HepG2 (cell line): Measurements from ENCODE around the gene HSD11B1L. TPM values are rescaled to one million over a fixed set of nuclear protein-coding genes. Genes with fewer than 3 reads are reported as not detected.
A peak's percentile ranks its signal among the peaks of the same experiment; 100 is the strongest.

Experiments
- FOXK2 ChIP-seq: fragments of 450-650 bp; IDR thresholded peaks from 2 replicates; pipeline ENCODE4 v1.6.1; 2016
- GMEB1 ChIP-seq: sonication (generic); formaldehyde crosslinking; IDR thresholded peaks from 2 replicates; pipeline ENCODE4 v1.5.1; 2020; ENCODE audit warnings: missing genetic modification reagents, mild to moderate bottlenecking, borderline replicate concordance
- MED13 ChIP-seq: sonication (generic); formaldehyde crosslinking; IDR thresholded peaks from 2 replicates; pipeline ENCODE4 v1.5.0; 2020; ENCODE audit warnings: missing genetic modification reagents
- MXD3 ChIP-seq: IDR thresholded peaks from 2 replicates; pipeline ENCODE4 v1.6.1; 2016; ENCODE audit warnings: mild to moderate bottlenecking, missing biosample characterization, missing genetic modification reagents
- MYPOP ChIP-seq: sonication (generic); formaldehyde crosslinking; IDR thresholded peaks from 2 replicates; pipeline ENCODE4 v1.8.1; 2023; ENCODE audit warnings: mild to moderate bottlenecking, moderate library complexity, missing genetic modification reagents
- PHB2 ChIP-seq: fragments of 450-650 bp; IDR thresholded peaks from 2 replicates; pipeline ENCODE4 v1.6.1; 2018; ENCODE audit not compliant: partially characterized antibody
- RXRB ChIP-seq: IDR thresholded peaks from 2 replicates; pipeline ENCODE4 v1.6.1; 2016; ENCODE audit warnings: borderline replicate concordance, missing genetic modification reagents, missing compliant biosample characterization
- SALL1 ChIP-seq: sonication (generic); formaldehyde crosslinking; IDR thresholded peaks from 2 replicates; pipeline ENCODE4 v1.8.0; 2022; ENCODE audit warnings: mild to moderate bottlenecking, missing genetic modification reagents
- SIN3A ChIP-seq: IDR thresholded peaks from 2 replicates; pipeline ENCODE4 v1.6.1; 2011; ENCODE audit warnings: low read depth, mild to moderate bottlenecking, control low read depth, low read length, borderline replicate concordance
- TAF15 ChIP-seq: fragments of 200-400 bp; formaldehyde crosslinking; IDR thresholded peaks from one replicate; pipeline ENCODE4 v1.6.1; 2018; ENCODE audit warnings: mild to moderate bottlenecking, low read depth, low read length; ENCODE audit not compliant: poor library complexity, severe bottlenecking
- THAP11 ChIP-seq: IDR thresholded peaks from 2 replicates; pipeline ENCODE4 v1.6.1; 2016; ENCODE audit warnings: missing biosample characterization, missing genetic modification reagents
- ZBTB40 ChIP-seq, 2 experiments: fragments of 450-650 bp in 1 of 2; sonication (generic) in 1 of 2; formaldehyde crosslinking in 1 of 2; IDR thresholded peaks; 2 replicates each; pipeline versions ENCODE4 v1.6.1 to v1.8.0; 2016 to 2022; ENCODE audit warnings: antibody characterized with exemption in 1 of 2, mild to moderate bottlenecking in 1 of 2, missing genetic modification reagents in 1 of 2
- ZNF232 ChIP-seq: sonication (generic); formaldehyde crosslinking; IDR thresholded peaks from 2 replicates; pipeline ENCODE4 v1.4.0; 2020; ENCODE audit warnings: missing genetic modification reagents, borderline replicate concordance
- ZNF570 ChIP-seq: sonication (generic); formaldehyde crosslinking; IDR thresholded peaks from 2 replicates; pipeline ENCODE4 v1.4.0; 2020; ENCODE audit warnings: mild to moderate bottlenecking, missing genetic modification reagents, borderline replicate concordance
- ZNF652 ChIP-seq: IDR thresholded peaks from 2 replicates; pipeline ENCODE4 v1.6.1; 2016; ENCODE audit warnings: low read depth, borderline replicate concordance
- ZNF773 ChIP-seq: sonication (generic); formaldehyde crosslinking; IDR thresholded peaks from 2 replicates; pipeline ENCODE4 v1.4.0; 2020; ENCODE audit warnings: missing genetic modification reagents, borderline replicate concordance
- polyA plus RNA-seq, 8 experiments: library from polyadenylated mRNA; depleted of rRNA in 3 of 8; stranded (reverse) in 7 of 8; unstranded in 1 of 8; fragments of >200 nt; fragmentation: Illumina TruSeq in 4 of 8; extraction: Trizol in 4 of 8; gene quantifications; 2 replicates each; pipeline versions ENCODE4 v1.2.1 to v1.2.3, GENCODE V29; 2011 to 2016; ENCODE audit warnings: low read depth in 4 of 8, missing spikeins in 1 of 8, mixed read lengths in 1 of 8; ENCODE audit not compliant: insufficient read depth in 1 of 8
- total RNA-seq, 5 experiments: library from RNA; depleted of rRNA; stranded (reverse); fragments of >200 nt; fragmentation: Illumina TruSeq; extraction: Trizol; gene quantifications; 2 replicates each; pipeline ENCODE4 v1.2.3, GENCODE V29; 2016; ENCODE audit warnings: low read depth in 1 of 5

The HSD11B1L gene
- total and polyA plus RNA-seq, 2 of the 13 experiments (the other 11 are each of a cell fraction or from before 2014, with no cell fraction given) = 2.8 to 3.9 TPM

- TF ChIP-seq ZNF570 (CRISPR knock-in tag) (no peak), SIN3A (peak; percentile 79; the same call in 1 of the 2 replicates), MED13 (peak; percentile 92), ZNF773 (0 out of 2 replicates have a peak, but pooled peaks have one; percentile 16), RXRB (peak; percentile 70), ZNF232 (CRISPR knock-in tag) (peak; percentile 75), MYPOP (peak; percentile 85), THAP11 (CRISPR knock-in tag) (peak; percentile 96), FOXK2 (peak; percentile 35; the same call in 1 of the 2 replicates), GMEB1 (CRISPR knock-in tag) (peak; percentile 93), MXD3 (CRISPR knock-in tag) (peak; percentile 96), SALL1 (CRISPR knock-in tag) (peak; percentile 81), TAF15 (peak; percentile 41), ZNF652 (CRISPR knock-in tag) (peak; percentile 31; the same call in 1 of the 2 replicates), PHB2 (no peak), ZBTB40 (IDR thresholded peaks at IDR 0.05) (peak; percentile 57), ZBTB40 (CRISPR knock-in tag; IDR thresholded peaks at IDR 0.05) (peak; percentile 74; the same call in 1 of the 2 replicates)
These were observed 39.3 kb downstream of the HSD11B1L start, which contains the start of the genes CATSPERD and LONP1 (continued) for GRCh38 chr19:5719961-5720790.
